Sigmoid colon (tissue), 4 donors: ENCODE measurements around the gene ACCS.

Source experiments
- CTCF ChIP-seq, 4 experiments: fragments of 450-650 bp in 3 of 4; fragments of 200-600 bp in 1 of 4; IDR thresholded peaks; one replicate each; pipeline ENCODE4 v1.5.1; 2016 to 2019; ENCODE audit warnings: antibody characterized with exemption in 4 of 4, mild to moderate bottlenecking in 3 of 4, moderate library complexity in 2 of 4
- EP300 ChIP-seq, 4 donors: sonication (generic); formaldehyde crosslinking; IDR thresholded peaks; one replicate each; pipeline ENCODE4 v1.6.1; 2017; ENCODE audit warnings: antibody characterized with exemption in 4 of 4
- POLR2A ChIP-seq, 2 donors: fragments of 450-650 bp; IDR thresholded peaks; one replicate each; pipeline ENCODE4 v1.6.1; 2016; ENCODE audit warnings: antibody characterized with exemption in 2 of 2, mild to moderate bottlenecking in 2 of 2, moderate library complexity in 2 of 2
- POLR2AphosphoS5 ChIP-seq, 4 donors: sonication (generic); formaldehyde crosslinking; IDR thresholded peaks; one replicate each; pipeline ENCODE4 v1.6.1; 2017; ENCODE audit warnings: antibody characterized with exemption in 4 of 4

GRCh38 chr11:44088871-44089270 lies 22.8 kb downstream of the ACCS start:
- TF ChIP-seq POLR2A (IDR thresholded peaks at IDR 0.05) (no peak), EP300 (IDR thresholded peaks at IDR 0.05) (no peak), CTCF (IDR thresholded peaks at IDR 0.05) (no peak), POLR2AphosphoS5 (IDR thresholded peaks at IDR 0.05) (no peak)
